Activated B cell treated with CpG ODN at 0.5 μM for 24 hours (primary cell): ENCODE data around the gene VAC14. TPM values are rescaled to one million over a fixed set of nuclear protein-coding genes. Genes with fewer than 3 reads are reported as not detected.

Source experiments
- ATAC-seq: fragments of 200-7000 bp; cut with Tn5 transposase; one replicate; pipeline ENCODE4 v1.10.0; 2021; ENCODE audit warnings: low read depth, mild to moderate bottlenecking, moderate library complexity
- CTCF ChIA-PET: fragments of 350-600 bp; sonication (Branson Sonifier 250); formaldehyde crosslinking; loops from one replicate; lab custom pipeline; 2021; ENCODE audit warnings: antibody characterized with exemption; lab: Charles Lee
- POLR2A ChIA-PET: fragments of 350-600 bp; sonication (Branson Sonifier 250); formaldehyde crosslinking; loops from one replicate; lab custom pipeline; 2021; ENCODE audit warnings: antibody characterized with exemption; lab: Charles Lee
- DNase-seq: peaks from one replicate; pipeline ENCODE4 v3.0.0; 2022
- H3K27ac Mint-ChIP-seq: one replicate; pipeline ENCODE4 v1.8.0; 2020; ENCODE audit warnings: mixed read lengths
- H3K27me3 Mint-ChIP-seq: one replicate; pipeline ENCODE4 v1.8.0; 2021; ENCODE audit warnings: mixed read lengths
- H3K36me3 Mint-ChIP-seq: one replicate; pipeline ENCODE4 v1.8.0; 2021; ENCODE audit warnings: low read depth, mixed read lengths
- H3K4me1 Mint-ChIP-seq: one replicate; pipeline ENCODE4 v1.8.0; 2021; ENCODE audit warnings: mixed read lengths
- H3K4me3 Mint-ChIP-seq: one replicate; pipeline ENCODE4 v1.8.0; 2020; ENCODE audit warnings: mild to moderate bottlenecking, mixed read lengths
- H3K9me3 Mint-ChIP-seq: one replicate; pipeline ENCODE4 v1.8.0; 2020; ENCODE audit warnings: mixed read lengths
- CTCF ChIP-seq: fragments of 200-600 bp; IDR thresholded peaks from one replicate; pipeline ENCODE4 v1.8.0; 2022; ENCODE audit warnings: antibody characterized with exemption, mild to moderate bottlenecking
- intact Hi-C: fragments of 100-400 bp; cut with micrococcal nuclease; formaldehyde crosslinking; loops from one replicate; pipeline ENCODE4 v1.15.1; 2024
- total RNA-seq: library from RNA; stranded (reverse); gene quantifications from 2 replicates; pipeline ENCODE4 v1.2.3, GENCODE V29; 2022

VAC14 gene
- total RNA-seq, 1 donor from 2014 or later: 53.4 TPM

GRCh38 chr16:70774261-70774660 is 26.7 kb downstream of the VAC14 start:
- no peak overlapping the region for H3K27ac Mint-ChIP-seq
- H3K36me3 Mint-ChIP-seq: peaks cover 75% of the 10 kb centered on the region
- H3K4me1 Mint-ChIP-seq: no peaks in the 10 kb centered on the region
- no peak overlapping the region for H3K4me3 Mint-ChIP-seq
- no peak for DNase-seq
- POLR2A ChIA-PET: no interaction called here
- CTCF ChIA-PET: no interaction called here
- H3K9me3 Mint-ChIP-seq: no peaks in the 10 kb centered on the region
- ATAC-seq: no peak
- intact Hi-C loops: loop anchor here (10.0 kb wide), 1 partner anchor 609 kb away; no protein-coding TSS in a partner anchor
- H3K27me3 Mint-ChIP-seq: no peaks in the 10 kb centered on the region
- TF ChIP-seq CTCF: no peak

GRCh38 chr16:70772493-70772892 is 28.5 kb downstream of the VAC14 start:
- DNase-seq (no peak), ATAC-seq (no peak)
- Mint-ChIP-seq H3K4me3 (no peak overlapping the region), H3K27me3 (no peaks in the 10 kb centered on the region), H3K9me3 (no peaks in the 10 kb centered on the region), H3K27ac (no peak overlapping the region), H3K4me1 (no peaks in the 10 kb centered on the region), H3K36me3 (peaks cover 70% of the 10 kb centered on the region)
- no peak for TF ChIP-seq CTCF
- intact Hi-C loops: loop anchor here (10.0 kb wide), 1 partner anchor 608 kb away; no protein-coding TSS in a partner anchor
- ChIA-PET POLR2A (no interaction called here), CTCF (interaction anchor here (1.9 kb wide), 1 partner anchor 539 kb away, joined by 12 read pairs; no protein-coding TSS in a partner anchor)

GRCh38 chr16:70770626-70771552 is 30.1 kb downstream of the VAC14 start:
- ChIA-PET CTCF (interaction anchor here (0.7 to 1.9 kb wide), 12 partner anchors 8 to 729 kb away, joined by 3 to 12 read pairs (median 3); no protein-coding TSS in a partner anchor), POLR2A (interaction anchor here (0.6 to 1.5 kb wide), 3 partner anchors 30 to 1322 kb away, joined by 3 to 6 read pairs (median 4); partner anchors contain the start of genes TXNL4B and VAC14)
- intact Hi-C loops: loop anchor here (2.0 to 10.0 kb wide), 2 partner anchors 588 to 606 kb away; partner anchors contain the start of gene CALB2
- no peak for TF ChIP-seq CTCF
- no peak overlapping the region for H3K27ac Mint-ChIP-seq
- ATAC-seq (peak; percentile 67), DNase-seq (peak; percentile 36)
- no peaks in the 10 kb centered on the region for H3K4me1 Mint-ChIP-seq
- H3K27me3 Mint-ChIP-seq: no peaks in the 10 kb centered on the region
- H3K36me3 Mint-ChIP-seq: peaks cover 74% of the 10 kb centered on the region
- no peaks in the 10 kb centered on the region for H3K9me3 Mint-ChIP-seq
- H3K4me3 Mint-ChIP-seq: no peak overlapping the region

- H3K27me3 Mint-ChIP-seq: no peaks in the 10 kb centered on the region
- no peak for TF ChIP-seq CTCF
- ChIA-PET POLR2A (no interaction called here), CTCF (interaction anchor here (0.7 to 1.2 kb wide), 2 partner anchors 8 to 28 kb away, joined by 3 read pairs; no protein-coding TSS in a partner anchor)
- H3K27ac Mint-ChIP-seq: no peak overlapping the region
- H3K9me3 Mint-ChIP-seq: no peaks in the 10 kb centered on the region
- ATAC-seq (no peak), DNase-seq (no peak)
- intact Hi-C loops: loop anchor here (2.0 to 10.0 kb wide), 2 partner anchors 589 to 605 kb away; partner anchors contain the start of gene CALB2
- no peaks in the 10 kb centered on the region for H3K4me1 Mint-ChIP-seq
- peaks cover 67% of the 10 kb centered on the region for H3K36me3 Mint-ChIP-seq
- H3K4me3 Mint-ChIP-seq: no peak overlapping the region
Observed at GRCh38 chr16:70770291-70770625, 30.7 kb downstream of the VAC14 start.

- no peak for ATAC-seq
- CTCF ChIA-PET: interaction anchor here (0.7 to 1.2 kb wide), 2 partner anchors 9 to 28 kb away, joined by 3 read pairs; no protein-coding TSS in a partner anchor
- DNase-seq: no peak
- no peak for TF ChIP-seq CTCF
- Mint-ChIP-seq H3K9me3 (no peaks in the 10 kb centered on the region), H3K27ac (no peak overlapping the region), H3K4me3 (no peak overlapping the region), H3K36me3 (peaks cover 65% of the 10 kb centered on the region), H3K27me3 (no peaks in the 10 kb centered on the region), H3K4me1 (no peaks in the 10 kb centered on the region)
- POLR2A ChIA-PET: no interaction called here
- intact Hi-C loops: loop anchor here (2.0 to 10.0 kb wide), 2 partner anchors 589 to 605 kb away; partner anchors contain the start of gene CALB2
Observed at GRCh38 chr16:70769761-70770160, 31.2 kb downstream of the VAC14 start.
